ENCODE measurements around the gene GATAD2B. TPM values are rescaled to one million over a fixed set of nuclear protein-coding genes. Genes with fewer than 3 reads are reported as not detected.

GATAD2B gene
- total RNA-seq, 1 experiment from 2014 or later = 46.9 TPM

DNA sequence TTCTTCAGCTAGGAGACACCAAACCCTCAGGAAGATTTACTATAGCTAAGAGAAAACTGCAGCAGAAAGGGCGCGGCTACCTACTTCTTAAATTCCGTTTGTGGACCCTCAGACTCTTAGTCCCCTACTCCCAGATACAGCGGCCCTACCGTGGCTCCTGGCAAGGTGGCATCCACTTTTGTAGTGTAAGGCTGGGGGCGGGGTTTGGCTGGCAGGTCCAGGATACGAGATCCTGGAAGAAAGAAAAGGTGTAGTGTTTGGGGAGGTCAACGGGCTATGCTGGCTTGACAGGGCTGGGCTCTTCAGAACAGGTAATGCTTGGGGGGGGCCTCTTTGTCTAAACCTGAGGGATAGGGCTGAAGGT is 45.2 kb upstream of the GATAD2B start:
- DNase-seq (ENCODE audit: low spot score) = peak; percentile 54

DNA sequence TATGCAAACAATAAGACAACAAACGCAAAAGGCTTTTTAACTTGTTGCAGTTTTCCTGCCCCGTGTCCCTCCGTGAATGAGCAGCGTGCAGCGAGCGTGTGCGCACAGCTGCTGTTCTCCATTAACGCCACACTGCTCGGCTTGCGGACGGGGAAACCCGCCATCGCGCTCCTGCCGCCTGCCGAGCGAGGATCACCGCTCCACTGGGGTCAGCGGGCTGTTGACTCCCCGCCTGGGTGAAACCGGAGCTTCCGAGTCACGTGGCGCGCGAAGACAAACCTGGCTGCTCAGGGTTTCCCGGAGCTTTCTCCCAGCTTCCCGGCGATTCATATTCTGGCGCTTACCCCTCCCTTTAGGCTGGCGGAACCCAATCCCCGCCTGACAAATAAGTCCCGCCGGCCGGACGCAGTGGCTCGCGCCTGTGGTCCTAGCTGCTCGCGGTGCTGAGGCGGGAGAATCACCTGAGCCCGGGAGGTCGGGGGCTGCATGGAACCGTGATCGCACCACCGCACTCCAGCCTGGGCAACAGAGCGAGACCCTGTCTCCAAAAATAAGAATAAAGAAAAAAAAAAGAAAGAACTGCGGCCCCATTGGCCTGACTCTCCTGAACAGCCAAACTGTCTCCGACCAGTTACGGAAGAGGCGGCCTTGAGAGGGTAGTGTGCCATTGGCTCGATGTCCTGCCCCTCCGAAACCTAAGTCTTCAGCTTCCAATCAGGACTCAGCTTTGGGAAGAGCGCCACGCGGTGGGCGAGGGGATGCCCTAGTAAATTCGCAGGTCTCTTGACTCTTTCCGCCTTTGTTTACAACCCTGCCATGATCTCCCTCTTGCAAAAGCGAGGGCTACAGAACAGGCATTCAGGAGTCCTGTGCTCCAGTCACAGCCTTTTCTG is 44.6 kb upstream of the GATAD2B start, which contains the start of gene CREB3L4:
Gene CREB3L4, plus strand, starts transcription at position 796 of the 893 bp plus-strand sequence. CDS start 624 bp downstream, outside the sequence.
- ChIA-PET CTCF (interaction anchor here (0.6 to 2.9 kb wide), 14 partner anchors 9 to 320 kb away, joined by 3 to 28 read pairs (median 4); partner anchors contain the start of genes CRTC2, DENND4B, GATAD2B and JTB), POLR2A (interaction anchor here (0.8 to 4.4 kb wide), 14 partner anchors 8 to 333 kb away, joined by 3 to 55 read pairs (median 7); partner anchors contain the start of genes CHTOP, CRTC2, DENND4B and GATAD2B)
- DNase-seq (ENCODE audit: low spot score) = peak; percentile 92
- peaks cover 5% of the 10 kb centered on the region for H3K9me3 Mint-ChIP-seq
- ATAC-seq = peak; percentile 79
- H3K27ac Mint-ChIP-seq = peak within 1 kb of the TSS; percentile 98
- H3K27me3 Mint-ChIP-seq (ENCODE audit: low read depth) = no peaks in the 10 kb centered on the region
- H3K4me1 Mint-ChIP-seq = peaks cover 31% of the 10 kb centered on the region
- peak within 1 kb of the TSS; percentile 80 for H3K4me3 Mint-ChIP-seq
- peaks cover 9% of the 10 kb centered on the region for H3K36me3 Mint-ChIP-seq
- TF ChIP-seq ELF4 (CRISPR knock-in tag; IDR thresholded peaks at IDR 0.05; ENCODE audit: low read depth) (no peak), ZBTB21 (CRISPR knock-in tag; IDR thresholded peaks at IDR 0.05; ENCODE audit: borderline replicate concordance) (no peak; the same call in 1 of the 2 replicates), ZNF263 (CRISPR knock-in tag; IDR thresholded peaks at IDR 0.05; ENCODE audit: low read depth) (0 out of 2 replicates have a peak, but pooled peaks have one; percentile 54), ATF1 (CRISPR knock-in tag; IDR thresholded peaks at IDR 0.05) (no peak; the same call in 1 of the 2 replicates), ZNF671 (CRISPR knock-in tag; IDR thresholded peaks at IDR 0.05) (no peak), ESRRA (CRISPR knock-in tag; IDR thresholded peaks at IDR 0.05; ENCODE audit: borderline replicate concordance) (no peak)
- TF ChIP-seq, protein P1, sequence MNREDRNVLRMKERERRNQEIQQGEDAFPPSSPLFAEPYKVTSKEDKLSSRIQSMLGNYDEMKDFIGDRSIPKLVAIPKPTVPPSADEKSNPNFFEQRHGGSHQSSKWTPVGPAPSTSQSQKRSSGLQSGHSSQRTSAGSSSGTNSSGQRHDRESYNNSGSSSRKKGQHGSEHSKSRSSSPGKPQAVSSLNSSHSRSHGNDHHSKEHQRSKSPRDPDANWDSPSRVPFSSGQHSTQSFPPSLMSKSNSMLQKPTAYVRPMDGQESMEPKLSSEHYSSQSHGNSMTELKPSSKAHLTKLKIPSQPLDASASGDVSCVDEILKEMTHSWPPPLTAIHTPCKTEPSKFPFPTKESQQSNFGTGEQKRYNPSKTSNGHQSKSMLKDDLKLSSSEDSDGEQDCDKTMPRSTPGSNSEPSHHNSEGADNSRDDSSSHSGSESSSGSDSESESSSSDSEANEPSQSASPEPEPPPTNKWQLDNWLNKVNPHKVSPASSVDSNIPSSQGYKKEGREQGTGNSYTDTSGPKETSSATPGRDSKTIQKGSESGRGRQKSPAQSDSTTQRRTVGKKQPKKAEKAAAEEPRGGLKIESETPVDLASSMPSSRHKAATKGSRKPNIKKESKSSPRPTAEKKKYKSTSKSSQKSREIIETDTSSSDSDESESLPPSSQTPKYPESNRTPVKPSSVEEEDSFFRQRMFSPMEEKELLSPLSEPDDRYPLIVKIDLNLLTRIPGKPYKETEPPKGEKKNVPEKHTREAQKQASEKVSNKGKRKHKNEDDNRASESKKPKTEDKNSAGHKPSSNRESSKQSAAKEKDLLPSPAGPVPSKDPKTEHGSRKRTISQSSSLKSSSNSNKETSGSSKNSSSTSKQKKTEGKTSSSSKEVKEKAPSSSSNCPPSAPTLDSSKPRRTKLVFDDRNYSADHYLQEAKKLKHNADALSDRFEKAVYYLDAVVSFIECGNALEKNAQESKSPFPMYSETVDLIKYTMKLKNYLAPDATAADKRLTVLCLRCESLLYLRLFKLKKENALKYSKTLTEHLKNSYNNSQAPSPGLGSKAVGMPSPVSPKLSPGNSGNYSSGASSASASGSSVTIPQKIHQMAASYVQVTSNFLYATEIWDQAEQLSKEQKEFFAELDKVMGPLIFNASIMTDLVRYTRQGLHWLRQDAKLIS (CRISPR knock-in tag; IDR thresholded peaks at IDR 0.05; ENCODE audit: borderline replicate concordance) = peak; percentile 45; the same call in 1 of the 2 replicates
- TF ChIP-seq, protein P2, sequence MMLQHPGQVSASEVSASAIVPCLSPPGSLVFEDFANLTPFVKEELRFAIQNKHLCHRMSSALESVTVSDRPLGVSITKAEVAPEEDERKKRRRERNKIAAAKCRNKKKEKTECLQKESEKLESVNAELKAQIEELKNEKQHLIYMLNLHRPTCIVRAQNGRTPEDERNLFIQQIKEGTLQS (CRISPR knock-in tag; conservative IDR thresholded peaks at IDR 0.05) = no peak
- TF ChIP-seq, protein P3, sequence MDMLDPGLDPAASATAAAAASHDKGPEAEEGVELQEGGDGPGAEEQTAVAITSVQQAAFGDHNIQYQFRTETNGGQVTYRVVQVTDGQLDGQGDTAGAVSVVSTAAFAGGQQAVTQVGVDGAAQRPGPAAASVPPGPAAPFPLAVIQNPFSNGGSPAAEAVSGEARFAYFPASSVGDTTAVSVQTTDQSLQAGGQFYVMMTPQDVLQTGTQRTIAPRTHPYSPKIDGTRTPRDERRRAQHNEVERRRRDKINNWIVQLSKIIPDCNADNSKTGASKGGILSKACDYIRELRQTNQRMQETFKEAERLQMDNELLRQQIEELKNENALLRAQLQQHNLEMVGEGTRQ (CRISPR knock-in tag; IDR thresholded peaks at IDR 0.05) = peak; percentile 98

More for the DNA sequence above, 45.2 kb upstream of the GATAD2B start:
- peak; percentile 1; the same call in 1 of the 2 replicates for ATAC-seq
- H3K4me1 Mint-ChIP-seq = peaks cover 26% of the 10 kb centered on the region
- H3K4me3 Mint-ChIP-seq = peak overlapping the region; percentile 80
- peak overlapping the region; percentile 98 for H3K27ac Mint-ChIP-seq
- POLR2A ChIA-PET = interaction anchor here (0.8 to 4.4 kb wide), 12 partner anchors 8 to 334 kb away, joined by 3 to 55 read pairs (median 8); partner anchors contain the start of genes CHTOP, CRTC2, DENND4B and GATAD2B
- CTCF ChIA-PET = interaction anchor here (0.8 to 2.9 kb wide), 9 partner anchors 9 to 270 kb away, joined by 3 to 28 read pairs (median 6); partner anchors contain the start of genes CRTC2, DENND4B, JTB and RAB13
- H3K27me3 Mint-ChIP-seq (ENCODE audit: low read depth) = no peaks in the 10 kb centered on the region
- H3K36me3 Mint-ChIP-seq = peaks cover 9% of the 10 kb centered on the region
- TF ChIP-seq, protein P4, sequence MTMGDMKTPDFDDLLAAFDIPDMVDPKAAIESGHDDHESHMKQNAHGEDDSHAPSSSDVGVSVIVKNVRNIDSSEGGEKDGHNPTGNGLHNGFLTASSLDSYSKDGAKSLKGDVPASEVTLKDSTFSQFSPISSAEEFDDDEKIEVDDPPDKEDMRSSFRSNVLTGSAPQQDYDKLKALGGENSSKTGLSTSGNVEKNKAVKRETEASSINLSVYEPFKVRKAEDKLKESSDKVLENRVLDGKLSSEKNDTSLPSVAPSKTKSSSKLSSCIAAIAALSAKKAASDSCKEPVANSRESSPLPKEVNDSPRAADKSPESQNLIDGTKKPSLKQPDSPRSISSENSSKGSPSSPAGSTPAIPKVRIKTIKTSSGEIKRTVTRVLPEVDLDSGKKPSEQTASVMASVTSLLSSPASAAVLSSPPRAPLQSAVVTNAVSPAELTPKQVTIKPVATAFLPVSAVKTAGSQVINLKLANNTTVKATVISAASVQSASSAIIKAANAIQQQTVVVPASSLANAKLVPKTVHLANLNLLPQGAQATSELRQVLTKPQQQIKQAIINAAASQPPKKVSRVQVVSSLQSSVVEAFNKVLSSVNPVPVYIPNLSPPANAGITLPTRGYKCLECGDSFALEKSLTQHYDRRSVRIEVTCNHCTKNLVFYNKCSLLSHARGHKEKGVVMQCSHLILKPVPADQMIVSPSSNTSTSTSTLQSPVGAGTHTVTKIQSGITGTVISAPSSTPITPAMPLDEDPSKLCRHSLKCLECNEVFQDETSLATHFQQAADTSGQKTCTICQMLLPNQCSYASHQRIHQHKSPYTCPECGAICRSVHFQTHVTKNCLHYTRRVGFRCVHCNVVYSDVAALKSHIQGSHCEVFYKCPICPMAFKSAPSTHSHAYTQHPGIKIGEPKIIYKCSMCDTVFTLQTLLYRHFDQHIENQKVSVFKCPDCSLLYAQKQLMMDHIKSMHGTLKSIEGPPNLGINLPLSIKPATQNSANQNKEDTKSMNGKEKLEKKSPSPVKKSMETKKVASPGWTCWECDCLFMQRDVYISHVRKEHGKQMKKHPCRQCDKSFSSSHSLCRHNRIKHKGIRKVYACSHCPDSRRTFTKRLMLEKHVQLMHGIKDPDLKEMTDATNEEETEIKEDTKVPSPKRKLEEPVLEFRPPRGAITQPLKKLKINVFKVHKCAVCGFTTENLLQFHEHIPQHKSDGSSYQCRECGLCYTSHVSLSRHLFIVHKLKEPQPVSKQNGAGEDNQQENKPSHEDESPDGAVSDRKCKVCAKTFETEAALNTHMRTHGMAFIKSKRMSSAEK (CRISPR knock-in tag; IDR thresholded peaks at IDR 0.05; ENCODE audit: borderline replicate concordance) = no peak
- TF ChIP-seq, protein P5, sequence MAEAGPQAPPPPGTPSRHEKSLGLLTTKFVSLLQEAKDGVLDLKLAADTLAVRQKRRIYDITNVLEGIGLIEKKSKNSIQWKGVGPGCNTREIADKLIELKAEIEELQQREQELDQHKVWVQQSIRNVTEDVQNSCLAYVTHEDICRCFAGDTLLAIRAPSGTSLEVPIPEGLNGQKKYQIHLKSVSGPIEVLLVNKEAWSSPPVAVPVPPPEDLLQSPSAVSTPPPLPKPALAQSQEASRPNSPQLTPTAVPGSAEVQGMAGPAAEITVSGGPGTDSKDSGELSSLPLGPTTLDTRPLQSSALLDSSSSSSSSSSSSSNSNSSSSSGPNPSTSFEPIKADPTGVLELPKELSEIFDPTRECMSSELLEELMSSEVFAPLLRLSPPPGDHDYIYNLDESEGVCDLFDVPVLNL (CRISPR knock-in tag; IDR thresholded peaks at IDR 0.05; ENCODE audit: borderline replicate concordance, low read depth) = no peak
- TF ChIP-seq SP1 (CRISPR knock-in tag; conservative IDR thresholded peaks at IDR 0.05) (no peak), ZBTB21 (CRISPR knock-in tag; IDR thresholded peaks at IDR 0.05; ENCODE audit: borderline replicate concordance) (no peak), ESRRA (CRISPR knock-in tag; IDR thresholded peaks at IDR 0.05; ENCODE audit: borderline replicate concordance) (no peak), CREM (CRISPR knock-in tag; IDR thresholded peaks at IDR 0.05) (no peak), OVOL2 (CRISPR knock-in tag; IDR thresholded peaks at IDR 0.05; ENCODE audit: borderline replicate concordance) (no peak), NFYB (CRISPR knock-in tag; conservative IDR thresholded peaks at IDR 0.05; ENCODE audit: low read depth) (no peak), NR2C2 (CRISPR knock-in tag; IDR thresholded peaks at IDR 0.05) (no peak), ZNF263 (CRISPR knock-in tag; IDR thresholded peaks at IDR 0.05; ENCODE audit: low read depth) (no peak)
- TF ChIP-seq, protein P6, sequence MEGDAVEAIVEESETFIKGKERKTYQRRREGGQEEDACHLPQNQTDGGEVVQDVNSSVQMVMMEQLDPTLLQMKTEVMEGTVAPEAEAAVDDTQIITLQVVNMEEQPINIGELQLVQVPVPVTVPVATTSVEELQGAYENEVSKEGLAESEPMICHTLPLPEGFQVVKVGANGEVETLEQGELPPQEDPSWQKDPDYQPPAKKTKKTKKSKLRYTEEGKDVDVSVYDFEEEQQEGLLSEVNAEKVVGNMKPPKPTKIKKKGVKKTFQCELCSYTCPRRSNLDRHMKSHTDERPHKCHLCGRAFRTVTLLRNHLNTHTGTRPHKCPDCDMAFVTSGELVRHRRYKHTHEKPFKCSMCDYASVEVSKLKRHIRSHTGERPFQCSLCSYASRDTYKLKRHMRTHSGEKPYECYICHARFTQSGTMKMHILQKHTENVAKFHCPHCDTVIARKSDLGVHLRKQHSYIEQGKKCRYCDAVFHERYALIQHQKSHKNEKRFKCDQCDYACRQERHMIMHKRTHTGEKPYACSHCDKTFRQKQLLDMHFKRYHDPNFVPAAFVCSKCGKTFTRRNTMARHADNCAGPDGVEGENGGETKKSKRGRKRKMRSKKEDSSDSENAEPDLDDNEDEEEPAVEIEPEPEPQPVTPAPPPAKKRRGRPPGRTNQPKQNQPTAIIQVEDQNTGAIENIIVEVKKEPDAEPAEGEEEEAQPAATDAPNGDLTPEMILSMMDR (IDR thresholded peaks at IDR 0.05) = no peak
- H3K9me3 Mint-ChIP-seq = peaks cover 5% of the 10 kb centered on the region

Measured in WTC11 (cell line).